NCI-H2196 treated with DMSO at 0.1 percent for 48 hours (cell line): Measurements from ENCODE around the gene DMXL2.
"Not testable (repeated sequence)": the region's sequence is repeated elsewhere in the genome, so short reads cannot be mapped to it uniquely, and the experiment has no call there.

Experiments
- DNase-seq: peaks from one replicate; lab custom pipeline; 2025; ENCODE audit not compliant: unreplicated experiment; lab: John Stamatoyannopoulos, UW

Gene DMXL2

DNA sequence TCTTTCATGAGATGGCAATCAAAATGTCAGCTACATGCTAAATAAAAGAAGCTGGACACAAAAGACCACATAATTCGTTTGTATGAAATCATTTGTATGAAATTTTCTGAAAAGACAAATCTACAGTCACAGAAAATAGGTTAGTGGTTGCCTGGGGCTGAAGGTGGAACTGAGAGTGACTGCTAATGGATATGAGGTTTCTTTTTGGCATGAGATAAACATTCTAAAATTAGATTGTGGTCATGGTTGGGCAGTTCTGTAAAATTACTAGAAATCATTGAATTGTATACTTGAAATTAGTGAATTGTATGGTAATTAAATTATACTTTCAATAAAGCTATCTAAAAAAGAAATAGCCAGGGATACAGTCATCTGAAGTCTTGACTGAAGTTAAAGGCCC is 2.7 kb upstream of the DMXL2 start:
- no peak for DNase-seq

DNA sequence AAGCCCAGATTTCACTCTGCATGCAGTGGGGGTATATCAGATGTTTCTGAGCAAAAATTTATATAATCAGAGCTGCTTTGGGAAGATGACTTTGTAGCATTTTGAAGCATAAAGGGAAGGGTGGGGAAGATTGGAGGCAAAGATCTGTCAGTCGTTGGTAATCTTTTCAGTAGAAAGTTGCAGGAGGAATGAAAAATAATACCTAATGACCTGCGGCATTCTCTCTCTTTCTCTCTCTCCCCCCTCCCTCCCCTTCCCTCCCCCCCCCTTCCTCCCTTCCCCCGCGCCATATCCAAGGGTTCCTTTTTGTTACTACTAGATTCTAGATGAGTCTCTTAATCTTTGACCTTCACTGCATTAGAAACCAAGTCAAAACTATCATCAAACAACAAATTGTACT is 1.5 kb upstream of the DMXL2 start:
- no peak for DNase-seq

DNA sequence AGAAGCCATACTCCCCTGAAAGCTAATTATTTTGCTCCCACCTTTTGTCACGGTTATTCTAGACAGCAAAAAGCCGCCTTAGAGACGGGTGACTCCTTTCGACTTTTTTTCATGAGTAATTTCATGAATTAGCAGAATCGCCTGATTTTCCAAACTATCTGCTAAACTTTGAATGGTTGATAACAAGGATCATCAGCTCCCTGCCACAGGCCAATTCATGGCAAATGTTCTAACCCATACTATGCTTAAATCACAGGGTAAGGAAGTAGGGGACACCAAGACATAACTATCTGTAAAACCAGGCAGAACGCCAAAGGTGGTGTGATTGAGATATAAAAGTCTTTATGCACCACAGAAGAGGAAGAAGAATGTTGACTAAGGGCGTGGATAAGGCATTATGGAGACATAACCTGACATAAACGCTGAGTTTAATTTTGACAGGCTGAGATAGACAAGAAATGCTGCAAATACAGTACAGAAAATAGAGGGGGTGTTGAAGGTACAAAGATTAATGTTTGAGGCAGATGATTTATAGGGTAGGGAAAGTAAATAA is 891 bp upstream of the DMXL2 start:
- no peak for DNase-seq

DNA sequence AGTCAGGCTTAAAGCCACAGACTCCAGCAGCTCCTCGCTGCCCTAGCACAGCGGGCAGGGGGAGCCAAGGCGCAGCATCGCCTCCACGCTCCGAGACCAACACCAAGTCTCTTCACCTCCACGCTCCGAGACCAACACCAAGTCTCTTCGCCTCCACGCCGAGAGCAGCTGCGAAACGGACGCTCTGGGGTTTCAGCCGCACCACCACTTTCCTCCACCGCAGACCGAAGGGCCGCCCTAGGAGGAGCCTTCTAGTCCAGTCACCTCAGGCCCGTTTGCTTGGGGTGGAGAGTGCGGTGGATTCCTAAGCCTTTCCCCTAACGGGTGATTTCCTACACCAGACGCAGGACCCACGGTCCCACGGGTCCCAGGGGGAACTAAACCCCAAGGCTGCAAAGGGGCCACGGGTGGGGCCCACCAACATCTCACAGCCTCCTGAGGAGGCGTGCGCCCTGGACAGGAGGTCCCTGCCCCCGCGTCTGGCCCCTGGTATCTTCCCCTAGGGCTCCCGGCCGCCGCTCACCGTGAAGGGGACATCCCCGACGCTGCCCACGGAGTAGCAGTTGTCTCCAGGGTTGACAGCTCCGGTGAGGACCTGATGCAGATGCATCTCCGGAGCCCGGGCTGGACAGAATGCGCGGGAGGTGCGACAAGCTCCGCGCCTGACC is 501 bp downstream of the DMXL2 start:
- DNase-seq, result no peak

DNA sequence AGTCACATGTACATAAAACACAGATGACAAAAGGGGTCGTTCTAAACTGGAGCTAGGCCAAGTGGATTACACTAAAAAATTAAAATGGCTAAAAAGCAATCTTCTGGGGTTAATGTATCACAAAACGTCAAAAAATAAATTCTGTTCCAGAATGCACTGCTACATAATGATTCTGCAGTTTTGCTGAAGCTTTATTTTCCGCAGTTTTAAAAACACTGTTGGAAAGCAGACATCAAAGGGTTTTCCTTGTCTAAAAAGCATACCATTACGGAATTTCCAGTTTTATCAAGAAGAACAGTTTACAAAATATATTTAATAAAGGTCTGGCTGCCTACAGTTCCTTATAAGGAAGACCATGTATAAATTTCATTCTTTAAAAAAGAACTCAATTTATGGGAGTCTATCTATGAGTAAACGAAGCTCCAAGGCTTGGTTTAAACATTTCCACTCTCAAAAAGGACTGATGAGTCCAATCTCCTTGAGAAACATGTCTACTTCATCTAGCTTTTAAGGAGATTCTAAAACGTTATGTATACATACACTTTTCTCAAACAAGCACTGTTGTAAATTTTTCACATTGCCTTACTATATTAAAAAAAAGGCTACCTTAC is 1.3 kb downstream of the DMXL2 start:
- DNase-seq, result no peak

DNA sequence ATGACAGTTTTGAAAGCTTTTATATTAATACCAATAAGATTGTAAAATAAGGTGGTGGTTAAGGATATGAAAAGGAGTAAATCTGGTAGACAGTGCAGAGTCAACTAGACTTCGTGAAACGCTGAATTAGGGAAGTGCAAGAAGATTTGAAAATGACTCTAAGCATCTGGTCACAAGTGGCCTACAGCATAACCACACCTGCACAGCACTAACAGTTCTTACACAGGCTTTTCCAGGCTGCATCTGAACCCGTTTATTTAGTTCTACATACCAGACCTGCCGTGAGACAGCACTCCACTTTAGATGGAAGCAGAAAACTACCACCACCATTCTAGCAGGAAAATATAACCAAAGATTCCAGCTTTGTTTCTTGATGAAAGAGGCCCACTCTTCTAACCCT is 1.9 kb downstream of the DMXL2 start:
- no peak for DNase-seq

DNA sequence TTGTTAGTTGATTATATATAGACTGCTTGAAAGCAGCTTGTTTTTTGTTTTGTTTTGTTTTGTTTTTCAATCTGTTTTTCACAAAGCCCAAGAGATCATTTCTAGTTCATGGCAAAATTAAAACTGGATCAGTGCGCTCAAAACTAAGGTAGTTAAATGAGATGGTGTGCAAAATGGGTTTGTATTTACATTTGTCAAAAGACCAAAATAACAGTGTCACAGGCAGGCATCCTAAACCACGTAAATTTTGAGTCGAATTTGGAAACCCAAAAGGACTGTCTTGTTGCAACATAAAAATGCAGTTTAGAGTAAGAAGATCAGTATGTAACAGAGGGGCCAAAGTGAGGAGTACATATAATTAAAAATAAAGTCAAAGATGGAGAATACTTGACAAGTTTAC is 2.4 kb downstream of the DMXL2 start:
- DNase-seq, result no peak

DNA sequence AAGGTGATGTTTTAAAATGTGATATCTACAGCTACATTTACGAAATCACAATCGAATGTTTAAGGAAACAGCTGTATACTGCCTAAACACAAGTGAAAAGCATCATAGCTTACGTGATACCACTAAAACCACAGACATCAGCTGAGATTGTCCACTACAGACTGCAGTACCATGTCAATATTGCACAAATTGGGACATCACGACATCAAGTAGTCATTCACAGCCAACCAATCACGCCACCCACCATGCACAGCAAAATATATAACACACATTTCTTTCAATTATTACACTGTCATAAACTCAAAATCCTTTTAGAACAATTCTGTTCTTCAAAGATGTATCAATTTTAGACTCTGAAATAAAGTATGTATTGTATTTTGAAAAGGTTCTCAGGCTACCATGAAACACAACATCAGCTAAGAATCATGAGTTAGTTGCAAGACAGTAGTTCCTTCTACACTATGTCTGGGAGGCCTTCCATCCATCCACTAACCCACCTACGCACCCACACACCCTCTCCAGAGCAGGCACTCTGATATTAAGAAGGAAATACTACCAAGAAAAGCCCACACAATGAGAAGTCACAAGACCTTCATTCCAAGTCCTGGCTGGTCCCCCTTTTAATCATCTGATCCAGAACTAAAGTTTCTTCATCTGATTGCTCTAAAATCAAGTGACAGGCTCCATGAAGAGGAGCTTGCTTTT is 3.1 kb downstream of the DMXL2 start:
- no peak for DNase-seq

DNA sequence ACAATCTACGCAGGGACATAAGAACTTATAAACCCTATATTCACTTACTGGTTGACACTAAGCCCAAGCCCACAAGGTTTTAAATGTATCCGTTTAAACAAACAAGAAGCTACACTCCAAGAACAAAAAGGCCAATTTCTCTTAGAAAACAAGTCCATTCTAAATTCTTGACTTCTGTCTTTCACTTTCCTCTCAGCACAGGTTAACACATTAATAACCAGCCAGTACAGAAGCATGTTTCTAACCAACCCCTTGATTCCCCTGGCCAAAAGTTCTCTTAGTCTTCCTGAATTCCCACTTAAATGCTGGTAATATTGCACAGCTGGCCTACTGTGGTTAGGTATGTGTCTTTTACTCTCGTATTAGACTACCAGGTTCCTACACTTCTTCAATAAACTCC is 4.7 kb downstream of the DMXL2 start:
- DNase-seq, result no peak

DNA sequence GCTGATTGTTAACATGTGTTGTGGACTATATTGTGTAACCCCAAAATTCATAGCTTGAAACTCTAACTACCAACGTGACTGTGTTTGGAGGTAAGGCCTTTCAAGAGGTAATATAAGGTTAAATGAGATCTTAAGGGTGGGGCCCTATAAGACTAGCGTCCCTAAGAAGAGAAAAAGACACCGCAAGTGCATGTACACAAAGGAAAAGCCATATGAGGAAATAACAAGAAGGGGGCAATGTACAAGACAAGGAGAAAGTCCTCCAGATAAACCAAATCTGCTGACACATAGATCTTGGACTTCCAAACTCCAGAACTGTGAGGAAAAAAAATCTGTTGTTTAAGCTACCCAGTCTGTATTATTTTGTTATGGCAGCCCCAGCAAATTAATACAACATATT is 8.6 kb downstream of the DMXL2 start:
- no peak for DNase-seq

DNA sequence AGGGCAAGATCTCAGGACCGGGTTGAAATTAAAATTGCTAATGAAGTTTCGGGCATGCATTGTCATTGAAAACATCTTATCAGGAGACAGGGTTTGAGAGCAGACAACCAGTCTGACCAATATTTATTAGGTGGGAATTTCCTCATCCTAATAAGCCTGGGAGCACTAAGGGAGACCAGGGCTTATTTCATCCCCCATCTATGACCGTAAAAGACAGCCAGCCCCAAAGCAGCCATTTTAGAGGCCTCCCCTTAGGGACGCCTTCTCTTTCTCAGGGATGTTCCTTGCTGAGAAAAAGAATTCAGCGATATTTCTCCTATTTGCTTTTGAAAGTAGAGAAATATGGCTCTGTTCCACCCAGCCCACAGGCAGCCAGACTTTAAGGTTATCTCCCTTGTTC is 9.9 kb downstream of the DMXL2 start:
- not testable (repeated sequence) for DNase-seq

DNA sequence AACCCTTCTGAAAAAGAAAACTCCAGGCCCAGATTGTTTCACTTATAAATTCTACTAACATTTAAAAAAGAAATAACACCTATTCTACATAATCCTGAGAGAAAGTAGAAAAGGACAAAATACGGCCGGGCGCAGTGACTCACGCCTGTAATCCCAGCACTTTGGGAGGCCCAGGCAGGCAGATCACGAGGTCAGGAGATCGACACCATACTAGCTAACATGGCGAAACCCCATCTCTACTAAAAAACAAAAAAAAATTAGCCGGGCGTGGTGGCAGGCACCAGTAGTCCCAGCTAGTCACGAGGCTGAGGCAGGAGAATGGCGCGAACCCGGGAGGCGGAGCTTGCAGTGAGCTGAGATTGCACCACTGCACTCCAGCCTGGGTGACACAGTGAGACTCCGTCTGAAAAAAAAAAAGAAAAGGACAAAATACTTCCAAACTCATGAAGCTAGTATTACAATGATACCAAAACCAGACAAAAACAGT is 19.1 kb downstream of the DMXL2 start:
- not testable (repeated sequence) for DNase-seq

DNA sequence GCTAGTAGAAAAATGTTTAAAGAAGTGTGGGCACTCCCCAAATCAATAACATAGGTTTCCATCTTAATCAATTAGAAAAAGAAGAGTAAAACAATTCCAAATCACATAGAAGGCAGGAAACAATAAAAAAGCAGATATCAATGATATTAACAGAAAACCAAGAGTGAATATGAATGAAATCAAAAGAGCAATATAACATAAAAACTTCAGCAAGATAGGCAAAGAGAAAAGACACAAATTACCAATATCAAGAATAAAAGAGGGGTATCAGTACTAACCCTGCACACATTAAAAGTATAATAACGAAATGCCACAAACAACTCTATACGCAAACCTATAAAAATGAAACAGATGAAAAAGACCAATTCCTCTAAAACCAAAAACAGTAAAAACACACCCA is 19.6 kb downstream of the DMXL2 start:
- DNase-seq, result no peak

DNA sequence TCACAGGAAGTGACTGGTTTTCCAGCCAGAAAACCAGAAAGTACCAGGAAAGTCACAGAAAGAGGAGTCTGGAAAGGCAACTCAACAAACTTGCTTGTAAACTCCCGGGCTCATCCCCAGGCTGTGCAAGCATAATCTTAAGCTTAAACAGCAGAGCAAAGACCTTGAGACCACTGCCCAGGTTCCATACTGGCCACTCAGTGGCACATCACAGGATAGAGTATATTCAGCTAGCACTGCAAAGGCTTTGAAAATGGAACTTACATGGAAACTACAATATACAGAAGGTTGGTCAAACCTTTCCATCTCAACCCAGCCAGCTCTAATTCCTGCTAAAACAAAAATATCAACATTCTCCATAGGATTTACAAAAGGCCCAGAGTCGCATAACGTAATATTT is 20.1 kb downstream of the DMXL2 start:
- DNase-seq, result no peak

DNA sequence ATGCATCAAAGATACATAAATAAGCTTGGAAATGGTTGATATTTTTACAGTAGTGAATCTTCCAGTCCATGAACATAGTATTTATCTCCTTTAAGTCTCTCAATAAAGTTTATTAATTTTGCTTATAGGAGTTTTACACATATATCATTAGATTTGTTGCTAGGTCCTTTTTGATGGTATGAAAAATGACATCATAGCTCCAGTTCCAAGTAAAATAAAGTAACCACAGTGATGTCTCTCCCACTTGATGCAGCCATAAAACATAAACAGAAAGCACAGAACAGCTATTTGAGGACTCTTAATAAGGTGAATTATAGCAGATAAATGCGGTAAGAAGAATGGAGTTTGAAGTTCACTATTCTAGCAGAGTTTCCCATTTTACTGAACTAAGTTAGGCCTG is 20.8 kb downstream of the DMXL2 start:
- no peak for DNase-seq

DNA sequence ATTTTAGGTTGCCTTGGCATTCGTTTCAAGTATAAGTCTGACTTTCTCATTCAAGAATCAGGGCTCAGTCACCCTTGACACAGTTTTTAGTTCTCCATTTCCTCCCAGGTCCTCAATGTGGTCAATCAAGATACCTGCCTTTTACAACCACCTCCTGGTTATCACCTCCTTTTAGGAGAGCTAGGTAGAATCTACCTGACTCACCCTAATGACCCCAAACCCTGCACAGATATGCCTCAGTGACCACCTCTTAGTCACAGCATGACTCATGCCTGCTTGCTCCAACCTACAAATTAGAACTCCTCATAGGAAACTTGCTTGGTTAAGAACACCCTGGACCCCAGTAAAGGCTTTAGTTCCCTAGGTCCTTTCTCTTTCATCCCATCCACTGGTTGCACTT is 22.5 kb downstream of the DMXL2 start:
- DNase-seq, result no peak

DNA sequence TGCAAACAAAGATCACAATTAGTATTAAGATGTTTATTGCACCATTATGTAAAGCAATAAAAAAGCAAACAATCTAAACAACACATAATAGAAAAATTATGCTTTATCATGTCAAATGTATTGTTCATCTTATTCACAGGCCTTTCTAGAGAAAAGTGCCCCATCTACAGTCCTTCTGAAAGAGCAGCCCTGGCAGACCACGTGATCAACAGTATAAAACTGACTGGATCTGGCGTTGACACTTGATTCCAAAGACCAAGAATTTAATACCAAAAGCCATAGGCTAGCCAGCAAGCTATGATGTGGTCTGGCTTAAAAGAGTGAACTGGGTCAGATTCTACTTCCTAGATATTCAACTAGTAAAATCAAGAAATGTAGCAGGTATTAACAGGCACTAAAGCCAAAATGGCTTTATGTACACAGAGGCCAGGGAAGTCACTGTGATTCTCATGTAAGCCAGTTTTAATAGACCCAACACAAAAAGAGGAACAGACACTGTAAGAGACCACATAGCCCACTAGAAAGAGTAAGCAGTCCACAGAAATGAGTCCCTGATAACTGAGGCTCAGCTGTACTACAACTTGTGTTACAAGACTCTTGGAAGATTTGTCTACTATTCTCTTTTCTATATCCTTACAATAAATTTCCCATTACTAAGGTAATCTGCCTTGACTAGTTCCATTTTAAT is 32.5 kb downstream of the DMXL2 start:
- no peak for DNase-seq

DNA sequence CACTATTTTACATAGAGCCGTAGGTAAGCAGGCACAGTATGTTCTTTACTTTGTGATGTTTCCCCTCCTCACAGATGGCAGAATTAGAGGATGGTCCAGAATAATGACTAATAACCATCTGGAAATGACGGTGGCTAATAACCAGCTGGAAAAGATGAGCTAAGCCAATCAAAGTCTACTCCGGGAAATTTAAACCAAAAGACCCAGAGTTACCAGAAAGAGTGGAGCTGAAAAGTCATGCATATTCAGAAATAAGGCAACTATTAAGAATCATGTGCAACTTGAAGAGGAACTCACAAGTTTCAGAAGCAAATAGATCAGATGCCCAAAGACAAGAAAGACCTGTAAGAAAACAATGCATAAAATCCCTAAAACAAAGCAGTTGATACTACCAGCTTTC is 33.6 kb downstream of the DMXL2 start:
- no peak for DNase-seq

DNA sequence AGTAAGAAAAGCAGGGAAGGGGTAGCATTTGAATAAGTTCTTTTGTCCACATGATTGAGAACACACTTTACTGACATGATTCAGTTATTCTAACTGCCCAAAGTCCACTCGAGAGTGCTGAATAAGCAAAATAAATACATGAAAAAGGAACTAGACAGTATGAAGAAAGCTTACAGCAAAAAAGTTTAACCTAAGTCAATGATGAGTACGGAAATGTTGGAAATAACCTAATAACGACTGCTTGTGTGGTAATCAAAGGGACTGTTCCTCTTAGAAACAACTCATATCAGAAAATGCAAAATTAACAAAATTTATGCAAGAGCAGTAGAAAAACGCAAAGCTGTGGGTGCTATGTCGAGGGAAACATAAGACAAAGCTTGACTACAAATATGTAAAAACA is 36.6 kb downstream of the DMXL2 start:
- DNase-seq, result no peak

DNA sequence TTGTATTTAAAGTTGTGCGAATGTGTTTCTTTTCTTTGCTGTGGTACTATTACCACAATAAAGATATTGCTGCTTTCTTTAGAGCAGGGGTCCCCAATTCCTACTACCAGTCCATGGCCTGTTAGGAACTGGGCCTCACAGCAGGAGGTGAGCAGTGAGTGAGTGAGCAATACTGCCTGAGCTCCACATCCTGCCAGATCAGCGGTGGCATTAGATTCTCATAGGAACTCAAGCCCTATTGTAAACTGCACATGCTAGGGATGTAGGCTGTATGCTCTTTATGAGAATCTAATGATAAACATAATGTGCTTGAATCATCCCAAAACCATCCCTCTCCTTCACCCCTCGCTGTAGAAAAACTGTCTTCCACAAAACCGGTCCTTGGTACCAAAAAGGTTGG is 41.6 kb downstream of the DMXL2 start:
- DNase-seq, result no peak

DNA sequence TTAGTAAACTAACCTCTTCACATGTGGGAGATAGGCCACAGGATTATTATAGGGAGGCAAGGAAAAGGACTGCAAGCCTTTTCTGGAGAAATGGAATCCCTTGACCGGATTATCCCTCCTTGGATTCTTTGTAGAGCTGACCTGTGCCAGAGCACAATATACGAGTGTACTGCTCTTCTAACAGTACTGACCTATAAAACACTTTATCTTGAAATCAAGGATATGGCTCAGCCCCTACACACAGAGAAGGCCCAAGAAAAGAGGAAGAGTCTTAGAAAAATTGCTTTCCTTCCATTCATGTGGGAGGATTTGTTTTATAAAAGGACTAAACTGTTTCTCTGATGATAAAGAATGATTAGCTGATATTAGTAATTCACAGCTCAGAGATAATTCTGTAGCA is 42.2 kb downstream of the DMXL2 start:
- DNase-seq, result no peak

DNA sequence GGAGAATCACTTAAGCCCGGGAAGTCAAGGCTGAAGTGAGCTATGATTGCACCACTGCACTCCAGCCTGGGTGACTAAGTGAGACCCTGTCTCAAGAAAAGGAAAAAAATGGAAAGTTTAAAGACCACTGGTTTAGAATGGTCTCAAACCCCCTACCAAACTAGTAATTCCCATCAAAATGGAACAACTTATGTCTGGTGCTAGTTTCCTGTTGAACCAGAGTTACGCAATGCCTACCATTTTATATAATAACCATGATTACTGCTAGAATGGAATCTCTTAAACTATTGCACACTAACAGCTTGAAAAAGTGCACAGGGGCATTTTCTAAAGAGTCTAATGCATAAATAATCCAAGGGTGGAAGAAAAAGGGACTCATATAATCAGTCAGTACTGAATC is 43.6 kb downstream of the DMXL2 start:
- DNase-seq, result no peak
